BJ (cell line): ENCODE measurements around the gene PAMR1. TPM values are rescaled to one million over a fixed set of nuclear protein-coding genes. Genes with fewer than 3 reads are reported as not detected.

Experiments used
- CTCF ChIA-PET: fragments of 350-600 bp; formaldehyde crosslinking; extraction: SDS; loops from one replicate; lab custom pipeline; 2021; ENCODE audit warnings: antibody characterized with exemption, inconsistent platforms; lab: Yijun Ruan, JAX
- POLR2A ChIA-PET: fragments of 300-600 bp; sonication (Branson Sonifier 250); formaldehyde crosslinking; extraction: SDS; loops from one replicate; lab custom pipeline; 2021; ENCODE audit warnings: antibody characterized with exemption; lab: Charles Lee
- DNase-seq: peaks from one replicate; pipeline ENCODE4 v3.0.0-alpha.2; 2011; ENCODE audit warnings: low read depth
- H3K27me3 ChIP-seq: 2 replicates; pipeline ENCODE4 v1.6.0; 2011; ENCODE audit warnings: low read length; ENCODE audit not compliant: control insufficient read depth, insufficient read depth
- H3K36me3 ChIP-seq: 2 replicates; pipeline ENCODE4 v1.5.1; 2011; ENCODE audit warnings: low read length; ENCODE audit not compliant: control insufficient read depth, insufficient read depth
- H3K4me3 ChIP-seq: 2 replicates; pipeline ENCODE4 v1.5.1; 2011; ENCODE audit warnings: low read depth, mild to moderate bottlenecking, control low read depth, low read length
- polyA plus RNA-seq: library from polyadenylated mRNA; depleted of rRNA; stranded (reverse); fragments of >200 nt; gene quantifications from 2 replicates; pipeline ENCODE4 v1.2.3, GENCODE V29; 2011
- TF ChIP-seq, protein P1 (sequence below): IDR thresholded peaks from 2 replicates; pipeline ENCODE4 v1.5.1; 2011; ENCODE audit warnings: low read depth, mild to moderate bottlenecking, control low read depth, inconsistent platforms, low read length, moderate library complexity; ENCODE audit not compliant: insufficient read depth

Gene PAMR1
- polyA plus RNA-seq, 1 experiment, result 131 TPM

- TF ChIP-seq, protein P1, sequence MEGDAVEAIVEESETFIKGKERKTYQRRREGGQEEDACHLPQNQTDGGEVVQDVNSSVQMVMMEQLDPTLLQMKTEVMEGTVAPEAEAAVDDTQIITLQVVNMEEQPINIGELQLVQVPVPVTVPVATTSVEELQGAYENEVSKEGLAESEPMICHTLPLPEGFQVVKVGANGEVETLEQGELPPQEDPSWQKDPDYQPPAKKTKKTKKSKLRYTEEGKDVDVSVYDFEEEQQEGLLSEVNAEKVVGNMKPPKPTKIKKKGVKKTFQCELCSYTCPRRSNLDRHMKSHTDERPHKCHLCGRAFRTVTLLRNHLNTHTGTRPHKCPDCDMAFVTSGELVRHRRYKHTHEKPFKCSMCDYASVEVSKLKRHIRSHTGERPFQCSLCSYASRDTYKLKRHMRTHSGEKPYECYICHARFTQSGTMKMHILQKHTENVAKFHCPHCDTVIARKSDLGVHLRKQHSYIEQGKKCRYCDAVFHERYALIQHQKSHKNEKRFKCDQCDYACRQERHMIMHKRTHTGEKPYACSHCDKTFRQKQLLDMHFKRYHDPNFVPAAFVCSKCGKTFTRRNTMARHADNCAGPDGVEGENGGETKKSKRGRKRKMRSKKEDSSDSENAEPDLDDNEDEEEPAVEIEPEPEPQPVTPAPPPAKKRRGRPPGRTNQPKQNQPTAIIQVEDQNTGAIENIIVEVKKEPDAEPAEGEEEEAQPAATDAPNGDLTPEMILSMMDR, result no peak
- ChIA-PET CTCF (interaction anchor here (0.8 kb wide), 1 partner anchor 27 kb away, joined by 3 read pairs; no protein-coding TSS in a partner anchor), POLR2A (no interaction called here)
- no peak for DNase-seq
- peaks cover 12% of the 10 kb centered on the region for H3K27me3 ChIP-seq
- H3K36me3 ChIP-seq, result peaks cover 2% of the 10 kb centered on the region; the same call in 1 of the 2 replicates
- H3K4me3 ChIP-seq, result no peak overlapping the region
Observed at GRCh38 chr11:35420371-35420770, 105.0 kb downstream of the PAMR1 start.

DNA sequence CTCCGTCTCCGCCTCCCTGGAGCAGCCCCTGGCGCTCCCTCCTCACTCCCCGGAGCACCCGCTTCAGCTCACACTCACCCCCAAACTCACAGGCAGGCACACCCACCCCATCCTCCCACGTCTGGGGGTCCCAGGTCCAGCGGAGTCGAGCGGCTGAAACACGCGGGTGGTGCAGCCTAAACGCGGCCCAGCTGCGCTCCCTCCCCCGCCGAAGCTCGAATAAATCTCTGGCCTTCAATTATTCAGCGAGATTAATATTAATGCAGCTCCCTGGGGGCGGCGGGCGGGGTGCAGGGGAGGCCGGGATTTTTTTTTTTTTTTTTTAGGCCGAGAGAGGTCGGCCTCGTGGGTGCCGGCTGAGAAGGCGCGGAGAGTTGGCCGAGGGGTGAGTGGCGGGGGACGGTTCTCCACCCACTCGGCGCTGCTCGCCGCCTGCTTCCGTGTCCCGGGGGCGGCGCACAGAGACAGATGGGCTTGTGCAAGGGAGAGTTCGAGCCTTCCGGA lies 105.5 kb downstream of the PAMR1 start:
- TF ChIP-seq, protein P1, result no peak
- CTCF ChIA-PET, result interaction anchor here (0.8 kb wide), 1 partner anchor 27 kb away, joined by 3 read pairs; no protein-coding TSS in a partner anchor

DNA sequence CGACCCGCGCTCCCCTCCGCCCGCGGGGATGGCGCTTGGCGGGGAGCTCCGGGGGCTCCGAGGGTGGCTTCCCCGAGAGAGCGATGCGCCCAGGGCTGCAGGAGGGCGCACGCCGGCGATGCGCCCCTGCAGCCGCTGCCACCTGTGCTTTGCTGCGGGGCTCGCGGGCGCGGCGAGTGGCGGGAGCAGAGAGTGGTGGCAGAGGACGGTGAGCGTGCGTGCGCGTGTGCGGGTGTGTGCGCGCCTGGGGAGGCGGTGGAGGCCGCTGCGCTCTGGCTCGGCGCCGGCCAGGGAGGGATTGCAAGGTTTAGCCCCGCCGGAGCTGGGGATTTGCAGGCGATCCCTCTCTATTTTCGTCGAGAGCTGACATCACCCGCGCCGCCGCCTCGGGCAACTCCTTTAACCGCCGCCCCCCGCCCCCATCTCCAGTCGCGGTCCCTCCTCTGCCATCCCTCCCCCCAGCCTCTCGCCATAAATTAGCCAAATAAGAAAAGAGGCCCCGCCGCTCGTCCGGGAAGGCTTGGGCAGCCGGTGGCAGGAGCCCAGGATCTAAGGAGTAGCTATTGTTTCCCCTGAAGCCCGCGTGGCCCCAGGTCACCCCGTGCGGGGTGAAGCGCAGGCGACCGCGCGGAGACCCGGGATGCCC lies 106.1 kb downstream of the PAMR1 start, which contains the start of gene SLC1A2:
Gene SLC1A2 (minus strand): TSS at position 375 of the 646 bp plus-strand sequence. CDS start 592 bp downstream, outside the sequence.
- no peak for DNase-seq
- POLR2A ChIA-PET, result no interaction called here
- CTCF ChIA-PET, result interaction anchor here (0.8 to 1.9 kb wide), 3 partner anchors 15 to 26 kb away, joined by 3 to 5 read pairs (median 4); no protein-coding TSS in a partner anchor

More for the DNA sequence above, 105.5 kb downstream of the PAMR1 start:
- Histone ChIP-seq H3K36me3 (peaks cover 2% of the 10 kb centered on the region; the same call in 1 of the 2 replicates), H3K4me3 (peak overlapping the region; percentile 45), H3K27me3 (peaks cover 12% of the 10 kb centered on the region)
- DNase-seq, result no peak
- POLR2A ChIA-PET, result no interaction called here

DNA sequence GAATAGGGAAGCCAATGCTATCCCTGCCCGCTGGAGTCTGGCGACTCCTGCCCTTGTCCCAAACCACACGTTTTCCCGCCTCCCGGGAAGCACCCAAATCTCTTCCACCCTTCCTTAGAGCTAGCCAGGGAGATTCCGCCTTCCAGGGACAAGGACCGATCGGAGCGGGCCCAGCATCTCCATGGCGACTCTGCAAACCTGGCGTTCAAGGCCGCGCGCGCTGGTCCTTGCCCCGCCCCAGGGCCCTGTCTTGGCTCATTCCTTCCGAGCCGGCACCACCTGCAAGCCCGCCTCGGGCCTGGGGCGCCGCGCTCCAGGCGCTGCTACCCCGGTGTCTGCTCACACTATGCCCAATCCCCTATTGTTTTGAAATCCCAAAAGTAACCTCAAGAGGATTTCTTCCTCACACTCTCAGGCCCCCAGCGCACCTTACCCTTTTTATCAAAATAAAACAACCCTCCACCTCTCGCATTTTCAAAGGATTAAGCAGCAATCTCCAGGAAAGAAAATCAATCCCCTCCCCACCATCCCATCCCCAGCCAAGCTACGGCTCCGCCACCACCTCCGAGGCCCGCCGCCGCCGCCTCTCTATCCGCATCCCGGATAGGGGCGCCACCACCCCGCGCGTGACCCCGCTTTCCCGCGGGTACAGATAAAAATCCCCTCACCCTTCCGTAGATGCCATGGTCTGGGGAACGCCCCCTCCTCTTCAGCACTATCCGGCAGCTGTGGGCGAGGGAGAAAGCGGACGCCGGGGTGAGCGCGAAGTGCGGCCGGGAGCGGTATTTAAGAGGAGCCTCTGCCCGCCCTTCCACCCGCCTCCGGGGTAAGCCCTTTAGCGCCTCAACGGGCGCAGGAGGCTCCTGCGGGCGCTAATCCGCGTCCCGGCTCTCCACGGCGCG lies 106.9 kb downstream of the PAMR1 start:
- ChIA-PET POLR2A (no interaction called here), CTCF (interaction anchor here (0.9 to 1.9 kb wide), 3 partner anchors 14 to 65 kb away, joined by 3 to 5 read pairs (median 4); no protein-coding TSS in a partner anchor)
- Histone ChIP-seq H3K4me3 (peak overlapping the region; percentile 45), H3K36me3 (peaks cover under 1% of the 10 kb centered on the region; the same call in 1 of the 2 replicates), H3K27me3 (peaks cover 12% of the 10 kb centered on the region)
- DNase-seq, result no peak
- TF ChIP-seq, protein P1, result no peak

More for the DNA sequence above, 106.1 kb downstream of the PAMR1 start, which contains the start of gene SLC1A2:
- TF ChIP-seq, protein P1, result no peak
- peaks cover 12% of the 10 kb centered on the region for H3K27me3 ChIP-seq
- H3K4me3 ChIP-seq, result peak within 1 kb of the TSS; percentile 45
- H3K36me3 ChIP-seq, result peaks cover 2% of the 10 kb centered on the region; the same call in 1 of the 2 replicates
